Regular cardiac myocyte (primary cell): ENCODE measurements around the gene ZNF827. TPM values are rescaled to one million over a fixed set of nuclear protein-coding genes. Genes with fewer than 3 reads are reported as not detected.

ENCODE experiments used
- total RNA-seq: library from RNA; depleted of rRNA; stranded (reverse); fragments of >200 nt; gene quantifications from 2 replicates; pipeline ENCODE4 v1.2.3, GENCODE V29; 2014

Gene ZNF827, protein sequence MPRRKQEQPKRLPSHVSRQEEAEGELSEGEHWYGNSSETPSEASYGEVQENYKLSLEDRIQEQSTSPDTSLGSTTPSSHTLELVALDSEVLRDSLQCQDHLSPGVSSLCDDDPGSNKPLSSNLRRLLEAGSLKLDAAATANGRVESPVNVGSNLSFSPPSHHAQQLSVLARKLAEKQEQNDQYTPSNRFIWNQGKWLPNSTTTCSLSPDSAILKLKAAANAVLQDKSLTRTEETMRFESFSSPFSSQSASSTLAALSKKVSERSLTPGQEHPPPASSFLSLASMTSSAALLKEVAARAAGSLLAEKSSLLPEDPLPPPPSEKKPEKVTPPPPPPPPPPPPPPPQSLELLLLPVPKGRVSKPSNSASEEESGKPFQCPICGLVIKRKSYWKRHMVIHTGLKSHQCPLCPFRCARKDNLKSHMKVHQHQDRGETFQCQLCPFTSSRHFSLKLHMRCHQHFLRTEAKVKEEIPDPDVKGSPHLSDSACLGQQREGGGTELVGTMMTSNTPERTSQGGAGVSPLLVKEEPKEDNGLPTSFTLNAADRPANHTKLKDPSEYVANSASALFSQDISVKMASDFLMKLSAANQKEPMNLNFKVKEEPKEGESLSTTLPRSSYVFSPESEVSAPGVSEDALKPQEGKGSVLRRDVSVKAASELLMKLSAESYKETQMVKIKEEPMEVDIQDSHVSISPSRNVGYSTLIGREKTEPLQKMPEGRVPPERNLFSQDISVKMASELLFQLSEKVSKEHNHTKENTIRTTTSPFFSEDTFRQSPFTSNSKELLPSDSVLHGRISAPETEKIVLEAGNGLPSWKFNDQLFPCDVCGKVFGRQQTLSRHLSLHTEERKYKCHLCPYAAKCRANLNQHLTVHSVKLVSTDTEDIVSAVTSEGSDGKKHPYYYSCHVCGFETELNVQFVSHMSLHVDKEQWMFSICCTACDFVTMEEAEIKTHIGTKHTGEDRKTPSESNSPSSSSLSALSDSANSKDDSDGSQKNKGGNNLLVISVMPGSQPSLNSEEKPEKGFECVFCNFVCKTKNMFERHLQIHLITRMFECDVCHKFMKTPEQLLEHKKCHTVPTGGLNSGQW
- 2.3 and 6.8 TPM in 2 replicates for total RNA-seq

DNA sequence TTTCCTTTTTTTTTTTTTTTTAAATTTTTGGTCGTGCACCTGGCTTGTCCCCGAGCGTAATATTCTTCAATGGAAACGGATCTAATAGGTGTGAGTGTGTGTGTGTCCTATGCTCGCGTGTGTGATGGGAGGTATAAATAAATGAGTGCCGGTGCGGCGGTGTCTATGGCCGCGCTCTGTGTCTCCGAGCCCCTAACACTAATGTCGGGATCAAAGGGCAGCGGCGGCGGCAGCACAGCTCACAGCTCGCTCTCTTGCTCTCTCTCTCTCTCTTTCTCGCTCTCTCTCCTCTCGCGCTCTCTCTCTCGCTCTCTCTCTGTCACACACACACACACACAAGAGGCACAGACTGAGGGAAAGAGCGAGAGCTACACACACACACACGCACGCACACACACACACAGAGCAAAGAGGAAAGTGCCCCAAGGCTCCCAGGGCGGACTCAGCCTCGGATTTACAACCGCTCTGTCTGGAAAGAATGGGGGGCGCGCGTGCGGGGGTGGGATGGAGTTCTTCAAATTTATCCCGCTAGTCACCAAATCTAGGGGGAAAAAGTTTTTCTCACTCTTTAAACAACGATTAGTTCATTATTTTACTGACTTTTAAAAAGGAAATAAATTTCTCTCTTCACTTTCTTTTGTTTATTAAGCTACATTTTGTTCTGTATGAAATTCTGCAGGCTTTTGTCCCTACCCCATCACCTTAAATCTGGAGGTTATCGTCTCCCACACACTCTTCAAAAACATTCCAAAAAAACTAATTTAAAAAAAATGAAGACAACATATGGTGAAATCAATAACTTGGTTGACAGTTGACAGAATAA, at the start of gene ZNF827:
Gene ZNF827, minus strand, starts transcription at position 206 of the 823 bp plus-strand sequence. CDS start 416 bp downstream, outside the sequence.

Other genes starting within 250 kb of the ZNF827 start
- gene LSM6, start 236.9 kb upstream of the ZNF827 start, total RNA-seq: 30.7 and 46.4 TPM in 2 replicates